ENCODE measurements around the gene XPR1.
"Not testable (repeated sequence)": the region's sequence is repeated elsewhere in the genome, so short reads cannot be mapped to it uniquely, and the experiment has no call there.

GRCh38 chr1:180857947-180858725 lies 226.3 kb downstream of the XPR1 start:
- not testable (repeated sequence) for TF ChIP-seq POLR2A, EP300 (IDR thresholded peaks at IDR 0.05)
- TF ChIP-seq, protein P1, sequence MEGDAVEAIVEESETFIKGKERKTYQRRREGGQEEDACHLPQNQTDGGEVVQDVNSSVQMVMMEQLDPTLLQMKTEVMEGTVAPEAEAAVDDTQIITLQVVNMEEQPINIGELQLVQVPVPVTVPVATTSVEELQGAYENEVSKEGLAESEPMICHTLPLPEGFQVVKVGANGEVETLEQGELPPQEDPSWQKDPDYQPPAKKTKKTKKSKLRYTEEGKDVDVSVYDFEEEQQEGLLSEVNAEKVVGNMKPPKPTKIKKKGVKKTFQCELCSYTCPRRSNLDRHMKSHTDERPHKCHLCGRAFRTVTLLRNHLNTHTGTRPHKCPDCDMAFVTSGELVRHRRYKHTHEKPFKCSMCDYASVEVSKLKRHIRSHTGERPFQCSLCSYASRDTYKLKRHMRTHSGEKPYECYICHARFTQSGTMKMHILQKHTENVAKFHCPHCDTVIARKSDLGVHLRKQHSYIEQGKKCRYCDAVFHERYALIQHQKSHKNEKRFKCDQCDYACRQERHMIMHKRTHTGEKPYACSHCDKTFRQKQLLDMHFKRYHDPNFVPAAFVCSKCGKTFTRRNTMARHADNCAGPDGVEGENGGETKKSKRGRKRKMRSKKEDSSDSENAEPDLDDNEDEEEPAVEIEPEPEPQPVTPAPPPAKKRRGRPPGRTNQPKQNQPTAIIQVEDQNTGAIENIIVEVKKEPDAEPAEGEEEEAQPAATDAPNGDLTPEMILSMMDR (IDR thresholded peaks at IDR 0.05), result not testable (repeated sequence)
